GM18517 (cell line): ENCODE data around the gene PLXNA4.

Experiments used
- ATAC-seq: cut with Tn5 transposase; IDR thresholded peaks from one replicate; pipeline ENCODE4 v1.9.1; 2021; ENCODE audit warnings: mild to moderate bottlenecking, moderate library complexity; ENCODE audit not compliant: unreplicated experiment

Gene PLXNA4

DNA sequence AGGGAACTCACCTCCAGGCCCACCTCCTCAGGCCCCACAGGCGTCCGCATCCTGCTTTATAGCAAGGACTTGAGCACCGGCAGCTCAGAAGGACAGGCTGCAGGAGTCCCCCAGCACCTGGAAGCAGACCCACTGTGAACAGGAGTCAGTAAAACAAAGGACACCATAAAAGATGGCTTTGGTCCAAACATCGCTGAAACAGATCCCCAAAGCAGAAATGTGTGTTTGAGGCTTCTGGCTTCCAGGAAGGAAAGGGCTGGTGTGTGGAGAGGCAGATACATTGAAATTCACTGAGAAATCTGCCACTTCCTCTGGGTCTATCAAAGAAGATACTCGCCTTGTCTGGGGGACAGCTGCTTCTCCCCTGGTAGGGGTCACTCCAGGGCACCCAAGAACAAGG, 286.2 kb downstream of the PLXNA4 start:
- no peak for ATAC-seq

DNA sequence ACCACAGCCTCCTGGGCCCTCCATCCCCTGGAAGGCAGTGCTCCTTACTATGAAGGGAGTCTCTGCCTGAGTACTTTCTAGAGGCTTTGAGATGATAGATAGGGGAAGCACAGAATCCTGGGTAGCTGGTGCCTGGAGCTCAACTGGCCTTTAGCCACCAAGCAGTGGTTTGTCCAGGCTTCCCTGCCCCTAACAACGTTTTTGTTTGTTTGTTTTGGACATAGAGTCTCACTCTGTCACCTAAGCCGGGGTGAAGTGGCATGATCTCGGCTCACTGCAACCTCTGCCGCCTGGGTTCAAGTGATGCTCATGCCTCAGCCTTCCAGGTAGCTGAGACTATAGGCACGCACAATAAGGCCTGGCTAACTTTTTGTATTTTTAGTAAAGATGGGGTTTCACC, 289.4 kb downstream of the PLXNA4 start:
- no peak for ATAC-seq

DNA sequence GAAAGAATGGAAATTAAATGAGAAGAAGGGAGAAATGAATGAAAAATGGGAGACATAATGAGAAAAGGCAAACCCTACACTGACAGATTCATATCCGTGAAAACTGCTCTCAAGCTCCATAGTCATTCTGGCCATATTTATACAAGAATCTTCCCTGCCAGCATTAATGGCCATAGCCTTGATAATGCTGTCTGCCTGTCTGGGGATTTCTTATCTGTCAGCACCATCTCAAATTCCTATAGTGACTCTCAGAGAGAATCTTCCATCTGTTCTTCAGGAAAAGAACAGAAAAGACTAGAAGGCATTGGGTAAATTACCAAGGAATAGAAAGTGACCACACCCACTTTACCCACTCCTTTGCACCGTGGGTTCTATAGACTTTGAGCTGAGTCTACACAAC, 295.9 kb downstream of the PLXNA4 start:
- ATAC-seq: no peak

DNA sequence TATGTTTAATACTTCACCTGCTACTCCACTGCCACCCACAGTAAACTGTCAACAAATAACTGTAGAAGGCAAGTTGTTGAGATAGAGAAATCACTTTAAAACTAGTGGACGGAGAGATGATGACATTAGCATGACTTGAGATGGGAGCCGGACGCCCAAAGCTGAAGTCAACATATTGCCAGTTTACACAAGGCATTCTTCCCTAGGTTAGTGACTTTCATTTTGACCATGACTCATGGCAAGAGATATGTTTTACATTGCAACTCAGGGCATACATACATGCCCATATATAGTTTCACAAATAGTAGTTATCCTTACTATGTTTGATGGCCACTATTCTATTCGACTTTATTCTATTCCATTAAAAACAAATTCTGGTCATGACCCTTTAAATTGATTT, 296.6 kb downstream of the PLXNA4 start:
- no peak for ATAC-seq

DNA sequence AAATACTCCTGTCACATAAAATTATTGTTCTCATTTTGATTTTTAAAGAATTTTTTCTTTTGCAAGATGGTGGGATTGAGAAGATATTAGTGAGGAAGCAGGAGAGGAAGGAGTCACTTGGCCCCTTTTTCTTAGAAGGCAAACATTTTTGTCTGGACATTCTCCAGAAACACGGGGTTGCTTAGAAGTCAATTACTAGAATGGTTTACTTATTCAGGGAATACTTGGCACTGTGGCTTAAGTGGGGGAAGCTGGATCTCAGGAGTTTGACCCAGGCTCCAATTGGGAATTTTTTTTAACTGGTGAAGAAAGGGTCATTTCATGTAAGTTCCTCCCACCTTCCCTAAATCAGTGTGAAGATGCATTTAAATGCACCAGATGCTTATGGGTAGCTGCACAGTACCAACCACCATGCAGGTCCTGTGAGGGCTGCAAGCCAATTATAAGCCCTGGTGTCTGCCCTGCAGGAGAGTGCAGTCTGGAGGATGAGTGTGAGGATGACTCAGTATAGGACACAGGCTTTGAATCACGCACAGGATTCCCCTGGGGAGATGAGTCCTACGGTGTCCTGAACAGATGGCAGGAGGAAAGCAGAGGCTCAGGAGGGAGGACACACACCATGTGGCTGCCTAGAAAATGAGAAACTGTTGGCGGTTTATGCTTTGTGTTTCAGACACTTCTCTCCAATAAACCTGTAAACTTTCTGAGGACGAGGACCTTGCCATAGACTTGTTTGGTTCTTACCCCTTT, 299.1 kb downstream of the PLXNA4 start:
- ATAC-seq: no peak

DNA sequence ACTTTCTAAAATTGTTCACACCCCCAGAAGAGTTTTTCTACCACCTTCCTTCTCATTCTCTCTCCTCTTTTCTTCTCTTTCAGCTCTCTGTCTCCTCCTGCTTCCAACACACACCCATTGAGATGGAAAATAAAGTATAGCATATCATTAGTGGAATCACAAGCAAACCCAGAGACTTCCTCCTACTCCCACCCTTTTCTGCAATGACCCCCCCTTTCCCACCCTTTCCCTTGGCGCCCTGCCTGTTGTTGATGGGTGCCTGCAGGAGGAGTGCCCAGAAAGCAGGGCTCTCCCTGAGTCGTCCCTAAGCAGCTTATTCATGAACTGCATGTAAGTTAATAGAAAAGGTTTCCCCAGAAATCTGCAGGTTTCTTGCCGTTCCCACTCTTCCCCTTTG, 300.0 kb downstream of the PLXNA4 start:
- no peak for ATAC-seq

DNA sequence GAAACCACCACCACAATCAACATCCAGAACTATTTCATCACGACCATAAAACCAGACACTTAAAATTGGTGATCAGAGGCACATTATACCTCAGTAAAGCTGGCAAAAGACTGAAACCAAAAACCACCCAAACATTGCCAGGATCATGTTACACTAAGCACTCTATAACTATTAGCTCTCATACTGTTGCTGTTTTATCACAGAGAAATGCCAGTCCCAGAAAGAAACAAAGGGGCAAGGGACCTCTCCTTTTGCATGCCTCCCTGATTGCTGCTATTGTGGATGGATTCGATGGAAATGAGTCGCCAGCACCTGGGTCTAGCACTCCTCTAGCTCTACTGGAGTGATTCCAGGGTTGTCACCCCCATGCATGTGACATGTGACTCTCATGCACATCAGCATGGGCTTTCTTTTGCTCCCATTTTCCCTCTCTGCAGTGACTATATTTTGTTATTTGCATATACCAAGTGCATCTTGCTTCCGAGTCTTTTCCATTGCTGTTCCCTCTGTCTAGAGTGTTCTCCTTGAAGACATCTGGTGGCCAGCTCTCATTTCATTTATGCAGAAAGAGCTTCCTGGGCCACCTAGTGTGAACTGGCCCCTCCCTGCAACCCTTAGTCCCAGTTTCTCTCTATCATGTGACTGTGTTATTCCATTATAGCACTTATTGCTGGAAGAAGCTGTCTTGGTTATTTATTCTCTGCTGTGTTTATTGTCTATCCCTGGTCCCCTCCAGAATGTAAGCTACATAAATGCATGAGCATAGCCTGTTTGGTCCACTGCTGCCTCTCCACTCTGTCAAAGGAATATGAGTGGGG, 300.6 kb downstream of the PLXNA4 start:
- ATAC-seq: no peak

DNA sequence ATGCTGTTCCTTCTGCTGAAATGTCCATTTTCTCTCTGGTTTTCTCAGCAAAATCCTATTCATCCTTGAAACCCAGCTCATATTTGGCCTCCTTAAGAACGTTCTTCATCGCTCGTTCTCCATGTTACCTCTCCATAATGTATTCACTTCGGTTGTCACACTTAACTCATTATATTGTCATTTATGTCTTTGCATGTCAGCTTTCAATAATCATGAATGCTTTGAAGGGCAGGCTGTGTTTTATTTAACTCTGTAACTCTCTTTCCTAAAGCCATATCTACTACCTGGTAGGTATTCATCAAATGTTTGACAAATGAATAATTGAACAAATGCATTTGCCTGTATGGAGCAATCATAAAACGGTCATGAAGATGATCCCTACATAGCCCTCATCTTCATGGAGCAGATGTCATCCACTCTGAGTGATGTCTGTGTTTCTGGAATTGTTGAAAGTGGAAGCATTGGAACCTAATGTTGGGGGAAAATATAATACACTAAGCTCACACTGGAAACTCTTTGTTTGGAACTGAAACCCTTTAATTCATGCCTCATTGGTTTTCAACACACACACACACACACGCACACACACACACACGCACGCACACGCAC, 303.4 kb downstream of the PLXNA4 start:
- no peak for ATAC-seq

DNA sequence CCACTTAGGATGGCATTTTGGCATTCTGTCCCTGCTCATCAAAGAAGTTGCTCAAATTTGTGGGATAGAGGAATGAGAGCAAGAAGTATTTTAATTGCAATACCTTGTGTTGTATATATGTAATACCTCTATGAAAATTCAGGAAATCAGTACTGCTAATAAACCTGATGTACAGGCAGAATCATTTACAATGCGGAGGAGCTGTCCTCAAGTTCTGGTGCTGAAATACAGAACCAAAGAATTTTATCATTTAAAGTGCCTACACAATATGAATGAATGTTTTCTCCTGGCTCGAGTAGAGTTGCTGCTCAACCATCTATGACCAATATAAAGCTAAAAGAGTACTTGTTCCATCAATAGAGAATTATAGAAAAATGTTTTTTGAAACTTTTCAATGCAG, 305.8 kb downstream of the PLXNA4 start:
- no peak for ATAC-seq

DNA sequence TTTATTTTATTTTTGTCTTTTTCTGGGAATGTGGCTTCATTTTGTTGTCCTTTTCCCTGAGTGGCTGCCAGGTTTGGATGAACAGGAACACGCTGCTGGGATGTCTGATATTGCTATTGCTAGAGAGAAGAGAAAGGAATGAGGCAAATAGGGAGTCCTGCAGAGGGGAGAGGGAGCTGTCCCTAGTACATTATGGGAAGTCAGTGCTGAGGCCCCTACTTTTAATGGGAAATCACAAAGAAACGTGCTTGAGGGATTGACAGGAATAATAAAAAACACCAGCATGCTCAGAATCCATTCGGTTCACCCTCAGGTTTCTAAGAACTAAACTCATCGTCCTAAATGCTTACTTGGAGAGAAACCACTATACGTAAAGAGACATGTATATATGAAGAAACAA, 306.6 kb downstream of the PLXNA4 start:
- no peak for ATAC-seq

DNA sequence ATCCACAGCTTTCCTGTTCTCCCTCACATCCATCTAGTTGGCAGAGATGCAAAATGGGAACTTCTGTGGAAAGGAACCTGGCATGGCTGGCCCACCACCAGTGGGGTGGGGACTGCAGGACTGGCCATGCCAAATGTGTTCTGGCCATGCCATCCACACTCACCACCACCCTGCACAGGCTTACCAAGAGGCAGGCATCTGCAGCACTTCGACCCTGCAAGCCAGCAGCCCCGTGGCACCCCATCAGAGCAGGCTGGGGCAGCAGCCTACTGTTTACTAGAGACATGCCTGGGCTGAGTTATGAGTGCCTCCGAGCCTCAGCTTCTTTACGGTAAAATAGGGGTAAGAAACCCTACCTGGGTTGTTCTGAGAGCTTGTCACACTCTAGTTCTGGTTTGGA, 313.1 kb downstream of the PLXNA4 start:
- no peak for ATAC-seq

DNA sequence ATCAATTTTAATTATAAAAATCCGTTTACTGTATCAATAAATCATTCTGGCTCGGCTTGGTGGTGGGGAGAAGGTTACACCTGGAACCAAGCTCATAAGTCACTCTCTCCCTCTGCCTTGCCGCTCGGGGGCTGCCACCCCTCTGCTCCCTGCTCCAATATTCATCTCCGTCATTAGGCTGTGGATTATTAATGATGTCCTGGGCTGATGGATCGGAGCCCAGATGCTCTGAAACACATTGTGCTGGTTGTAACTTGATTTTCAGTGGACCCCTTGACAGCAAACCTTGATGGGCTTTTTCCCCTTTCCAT, 314.2 kb downstream of the PLXNA4 start:
- ATAC-seq: no peak

DNA sequence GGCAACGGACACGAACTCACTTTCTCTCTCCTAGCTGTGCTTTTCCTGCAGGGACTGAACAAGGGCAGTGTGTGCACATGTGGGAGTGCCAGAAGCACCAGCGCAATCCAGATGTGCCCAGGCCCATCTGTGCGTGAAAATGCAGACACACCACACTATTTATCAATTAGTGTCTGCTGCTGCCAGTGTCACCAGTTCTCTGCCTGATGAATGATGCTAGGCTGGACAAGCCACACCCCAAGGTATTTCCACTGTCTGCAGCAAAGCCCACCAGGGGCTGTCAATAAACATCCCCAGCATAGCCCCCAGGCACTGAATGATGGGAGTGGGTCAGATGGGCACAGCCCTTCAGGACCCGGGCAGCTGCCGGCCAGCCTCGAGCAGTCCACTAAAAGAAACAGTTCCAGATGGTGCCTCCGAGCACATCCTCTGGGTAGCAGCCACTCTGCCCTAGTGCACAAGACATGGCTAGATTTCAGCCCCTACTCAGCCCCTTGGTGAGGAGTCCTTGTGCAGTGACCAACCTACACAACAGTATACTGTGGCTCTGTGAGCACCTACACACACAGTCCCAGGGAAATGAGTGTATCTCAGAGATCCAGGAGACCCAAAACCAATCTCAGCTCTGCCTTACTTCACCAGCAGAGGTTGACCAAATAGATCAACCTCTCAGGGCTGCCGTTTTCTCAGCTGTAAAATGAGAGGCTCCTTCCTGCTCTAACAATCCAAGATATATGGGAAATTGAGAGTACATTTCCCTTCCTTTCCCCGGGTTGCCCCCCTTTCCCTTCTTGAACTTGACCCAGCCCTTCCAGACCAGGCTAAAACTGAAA, 314.7 kb downstream of the PLXNA4 start:
- ATAC-seq: no peak

DNA sequence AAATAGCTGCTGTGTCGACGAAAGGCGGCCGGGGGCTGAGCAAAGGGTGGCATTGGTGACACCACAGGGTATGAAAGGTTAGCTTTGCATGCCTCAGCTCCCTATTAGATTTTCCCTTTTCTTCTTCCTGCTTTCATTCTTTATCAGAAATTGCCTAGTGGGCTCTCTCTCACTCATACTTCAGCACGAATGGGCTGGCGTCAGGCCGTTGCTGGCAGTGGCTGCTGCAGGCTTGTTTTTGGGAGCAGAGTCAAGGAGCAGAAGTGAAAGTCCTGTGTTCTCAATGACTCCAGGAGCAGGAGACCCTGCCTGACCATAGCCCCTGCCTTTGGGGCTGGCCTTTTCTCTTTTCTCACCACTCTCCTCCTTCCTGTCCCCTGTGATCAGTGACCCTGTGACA, 318.0 kb downstream of the PLXNA4 start:
- no peak for ATAC-seq

DNA sequence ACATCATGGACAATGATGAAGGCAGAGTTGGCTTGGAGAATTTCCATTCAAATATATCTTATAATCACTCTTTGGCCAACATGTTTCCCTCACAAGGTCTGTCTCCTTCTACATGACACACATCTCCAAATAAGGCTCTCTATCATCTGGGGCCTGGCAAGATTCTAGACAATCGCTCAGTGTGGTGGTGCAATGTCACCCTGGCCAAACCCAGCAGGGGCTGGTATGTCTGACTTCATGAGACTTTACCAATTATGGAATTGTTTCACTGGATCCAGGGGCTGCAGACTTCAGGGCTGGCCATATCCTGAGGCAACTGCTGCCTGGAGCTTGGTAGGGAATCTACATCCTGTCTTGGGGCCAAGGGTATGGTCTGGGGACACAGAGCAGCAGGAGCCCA, 319.0 kb downstream of the PLXNA4 start:
- no peak for ATAC-seq

DNA sequence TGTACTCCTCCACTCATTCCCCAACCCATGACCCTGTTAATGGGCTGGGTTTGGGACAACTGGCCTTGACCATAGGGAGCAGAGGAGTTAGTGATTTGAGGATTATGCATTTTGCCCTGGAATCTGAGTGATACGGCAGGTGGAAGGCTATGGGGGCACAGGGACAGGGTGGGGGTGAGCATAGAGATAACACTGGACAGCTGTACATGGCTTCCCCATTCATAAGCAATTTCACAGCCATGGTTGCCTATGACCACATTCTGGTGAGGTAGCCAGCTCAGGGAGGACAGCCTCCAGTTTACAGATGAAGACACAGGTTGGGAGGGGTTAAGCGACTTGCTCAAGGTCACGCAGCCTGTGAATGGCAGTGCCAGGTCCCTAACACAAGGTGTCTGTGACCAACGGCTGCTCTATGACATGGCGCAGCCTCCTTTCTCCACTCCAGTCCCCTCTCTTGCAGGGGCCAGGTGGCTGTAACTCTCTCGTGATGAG, 319.5 kb downstream of the PLXNA4 start:
- no peak for ATAC-seq

DNA sequence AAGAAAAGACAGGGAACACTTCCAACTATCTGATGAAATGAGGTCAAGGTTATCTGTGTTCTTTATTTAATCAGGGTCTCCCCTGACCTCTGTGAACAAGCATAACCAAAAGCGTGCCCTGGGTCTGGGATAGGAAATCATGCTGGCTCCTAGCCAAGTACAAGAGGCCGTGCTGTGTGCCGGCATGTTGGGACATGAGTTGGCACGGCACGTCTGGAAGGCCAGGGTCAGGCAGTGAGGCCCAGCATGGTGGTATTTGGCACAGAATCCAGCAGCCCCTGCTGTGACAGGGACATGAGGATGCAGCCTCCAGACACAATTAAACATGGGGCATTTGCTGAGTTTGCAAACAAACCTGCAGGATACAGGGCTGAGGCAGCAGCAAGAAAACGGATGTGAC, 320.4 kb downstream of the PLXNA4 start:
- ATAC-seq: no peak

DNA sequence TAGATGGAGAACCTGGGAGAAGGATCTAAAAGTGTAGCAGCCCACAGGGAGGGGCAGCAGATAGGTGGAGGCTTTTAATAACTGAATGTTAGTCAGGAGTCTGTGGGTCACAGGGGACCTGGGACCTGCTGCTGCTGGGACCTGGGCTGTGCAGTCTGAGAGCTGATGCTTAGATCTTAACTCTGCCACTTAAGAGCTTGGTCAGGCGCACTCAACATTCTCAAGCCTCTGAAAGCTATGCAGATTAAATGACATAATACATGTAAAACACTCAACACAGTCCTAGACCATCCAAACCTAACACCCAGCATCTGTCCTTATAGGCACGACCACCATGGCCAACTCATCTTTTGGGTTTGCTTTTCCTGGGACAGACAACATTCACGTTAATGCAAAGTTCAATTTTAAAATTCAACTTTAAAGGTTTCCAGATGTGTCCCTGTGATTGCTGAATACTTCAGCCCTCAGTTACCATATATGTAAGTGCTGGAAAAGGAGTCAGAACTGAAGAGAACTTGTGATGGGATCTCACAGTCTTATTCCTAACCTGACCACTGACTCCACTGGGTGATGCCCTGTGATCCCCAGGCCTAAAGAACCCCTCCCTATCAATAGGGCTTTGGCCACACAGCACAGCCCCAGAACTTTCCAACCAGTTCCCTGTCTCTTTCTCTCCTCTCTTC, 321.0 kb downstream of the PLXNA4 start:
- ATAC-seq: no peak

DNA sequence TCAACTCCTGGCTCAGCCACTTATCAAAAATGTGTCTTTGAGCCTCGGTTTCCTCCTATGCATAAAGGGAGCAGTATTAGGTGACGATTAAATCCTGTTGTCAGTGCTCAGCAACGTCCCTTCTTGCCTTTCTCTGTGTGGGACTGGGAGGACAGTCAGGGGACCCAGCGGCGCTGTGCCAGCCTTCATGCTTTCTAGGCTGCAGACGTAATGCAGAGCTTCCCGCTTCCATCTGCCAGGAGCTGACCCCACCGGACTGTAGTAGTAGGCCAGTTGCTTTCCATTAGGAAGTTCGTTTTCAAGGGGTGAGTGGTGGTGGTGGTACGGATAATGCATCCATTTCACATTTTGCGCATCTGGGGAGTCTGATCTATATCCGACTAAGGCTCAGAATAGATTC, 321.8 kb downstream of the PLXNA4 start:
- ATAC-seq: no peak

DNA sequence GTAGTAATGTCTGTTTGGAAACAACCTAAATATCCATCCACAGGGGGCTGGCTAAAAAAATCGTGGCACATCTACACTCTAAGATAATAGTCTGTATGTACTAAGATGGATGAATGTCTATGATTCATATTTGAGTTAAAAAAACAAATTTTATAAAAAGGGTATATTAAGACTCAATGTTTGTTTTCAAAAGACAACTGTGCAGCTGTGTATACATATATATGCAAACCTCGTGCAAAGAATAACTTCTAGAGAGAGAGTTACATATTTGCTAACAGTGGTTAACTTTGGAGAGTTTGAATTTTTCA, 323.5 kb downstream of the PLXNA4 start:
- no peak for ATAC-seq

DNA sequence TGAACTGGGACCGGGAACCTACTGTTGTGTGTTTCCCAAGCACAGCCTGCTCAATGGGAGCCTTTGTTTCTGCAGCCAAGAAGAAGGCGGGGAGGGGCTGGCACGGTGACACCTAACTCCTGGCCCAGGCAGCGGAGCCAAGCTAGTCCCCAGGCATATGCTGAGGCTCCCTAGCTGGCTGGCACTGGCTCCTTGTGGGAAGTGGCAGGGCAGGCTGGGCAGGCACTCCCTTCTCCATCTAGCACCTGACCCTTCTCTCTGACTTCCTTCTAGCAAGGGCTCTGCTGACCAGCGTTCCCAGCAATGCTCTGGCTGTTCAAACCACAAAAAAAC, 325.0 kb downstream of the PLXNA4 start:
- ATAC-seq: no peak
